Stimulated activated CD4-positive, alpha-beta T cell treated with anti-CD3 and anti-CD28 coated beads, Interleukin-15, amount 100 ng/mL, for 1 hour (primary cell): ENCODE data around the gene RFX3.

Experiments
- DNase-seq, 2 donors: peaks; one replicate each; pipeline ENCODE4 v3.0.0-alpha.2; 2020; ENCODE audit warnings: low read depth in 1 of 2, low spot score in 1 of 2

RFX3 gene

GRCh38 chr9:3237121-3237520 is 288.7 kb downstream of the RFX3 start:
- no peak for DNase-seq

DNA sequence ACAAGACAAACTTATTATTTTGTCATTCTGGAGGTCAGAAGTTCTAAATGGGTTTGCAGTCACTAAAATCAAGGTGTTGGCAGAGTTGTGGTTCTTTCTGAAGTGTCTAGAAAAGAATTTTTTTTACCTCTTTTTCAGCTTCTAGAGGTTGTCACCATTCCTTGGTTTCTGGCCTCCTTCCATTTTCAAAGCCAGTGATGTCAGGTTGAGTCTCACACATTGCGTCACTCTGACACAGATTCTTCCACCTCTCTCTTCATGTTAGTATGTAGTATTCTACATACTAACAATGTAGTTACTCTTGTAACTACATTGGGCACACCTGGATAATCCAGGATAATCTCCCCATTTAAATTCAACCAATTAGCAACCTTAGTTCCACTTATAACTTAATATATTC is 290.3 kb downstream of the RFX3 start:
- no peak for DNase-seq

DNA sequence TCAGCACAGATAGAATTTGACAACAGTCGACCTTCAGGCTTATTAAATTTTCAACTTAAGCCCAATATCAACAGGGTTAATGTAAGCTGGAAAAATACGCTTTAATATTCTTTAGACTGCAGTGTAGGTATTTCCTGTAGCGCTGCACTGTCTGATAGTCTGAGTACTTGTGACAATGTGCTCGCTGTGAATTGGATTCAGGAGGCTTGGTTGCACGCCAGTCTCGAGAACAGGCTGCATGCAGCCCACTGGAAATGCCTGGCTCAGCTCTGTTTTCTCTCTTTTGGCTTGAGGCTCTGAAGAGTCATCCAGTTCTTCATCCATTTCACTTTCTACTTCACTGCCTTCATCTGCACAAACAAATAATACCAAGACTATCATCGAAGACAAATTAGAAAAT is 300.9 kb downstream of the RFX3 start:
- no peak for DNase-seq

GRCh38 chr9:3215658-3216057 is 310.1 kb downstream of the RFX3 start:
- DNase-seq, result no peak

- no peak for DNase-seq
Observed at GRCh38 chr9:3214741-3215140, 311.1 kb downstream of the RFX3 start.

DNA sequence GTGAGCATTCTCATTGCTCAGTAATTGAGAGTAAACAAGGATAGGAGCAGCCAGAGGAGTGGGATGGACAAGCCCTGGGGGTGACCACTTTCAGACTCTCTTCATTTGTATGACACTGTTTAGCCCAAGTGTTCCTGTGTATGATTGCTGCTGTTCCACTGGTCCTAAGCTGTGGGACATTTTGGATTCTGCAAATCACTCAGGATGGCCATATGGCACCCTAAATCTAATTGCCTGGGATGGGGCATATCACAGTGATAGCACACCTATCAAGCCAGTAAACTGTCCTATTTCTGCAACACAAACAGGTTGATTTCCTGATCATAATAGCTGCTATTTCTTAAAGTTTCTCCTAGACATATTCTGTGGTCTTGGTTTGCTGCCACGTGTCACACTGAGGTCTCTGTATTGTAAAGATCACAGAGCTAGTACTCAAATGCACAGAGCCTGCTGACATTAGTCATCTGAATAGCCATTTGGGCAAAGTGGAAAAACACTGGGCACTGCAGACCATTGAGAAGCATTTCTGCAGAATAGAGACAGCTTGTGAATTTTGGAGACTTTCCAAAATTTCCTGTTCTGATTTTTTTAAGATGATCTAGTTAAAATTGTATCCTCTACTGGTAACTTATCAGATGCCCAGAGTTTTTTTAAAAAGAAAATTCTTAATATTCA is 320.2 kb downstream of the RFX3 start:
- no peak for DNase-seq

DNA sequence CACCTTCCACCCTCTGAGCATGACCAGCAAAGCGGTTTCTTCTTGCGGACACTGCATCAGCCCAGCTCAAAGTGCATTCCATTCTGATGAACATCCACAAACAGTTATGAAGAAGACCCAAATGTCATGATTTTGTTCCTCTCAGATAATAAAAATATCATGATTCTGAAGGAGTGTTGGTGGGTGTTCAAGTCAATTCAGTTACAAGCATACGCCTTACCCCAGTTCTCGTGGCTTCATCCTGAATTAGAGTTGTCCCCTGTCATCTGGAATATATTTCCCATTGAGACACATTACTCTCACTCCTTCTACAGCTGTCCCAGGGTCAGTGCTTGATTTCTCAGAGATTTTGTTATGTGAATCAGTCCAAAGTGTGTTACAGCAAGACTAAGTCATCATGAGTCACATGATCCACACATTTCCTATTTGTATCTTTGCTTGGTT is 325.4 kb downstream of the RFX3 start:
- no peak for DNase-seq

DNA sequence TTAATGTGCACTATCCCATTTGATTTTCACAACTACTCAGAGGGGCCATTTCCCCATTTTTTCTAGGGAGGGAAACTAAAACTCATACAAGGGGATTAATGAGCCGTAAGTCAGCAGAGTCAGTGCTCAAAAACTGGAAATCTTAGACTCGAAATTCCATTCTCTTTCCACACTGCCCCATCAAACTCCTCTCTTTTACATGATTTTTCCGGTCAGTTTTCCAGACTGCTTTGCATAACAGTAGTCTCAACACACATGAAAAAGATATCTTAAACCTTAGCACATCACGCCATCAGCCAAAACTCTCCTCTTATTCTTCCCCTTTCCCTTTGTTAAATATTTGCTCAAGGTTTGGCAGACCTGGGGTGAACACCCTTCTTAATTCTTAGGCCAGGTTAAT is 332.0 kb downstream of the RFX3 start:
- no peak for DNase-seq

- DNase-seq, result no peak
Observed at GRCh38 chr9:3191715-3192114, 334.1 kb downstream of the RFX3 start.

- no peak for DNase-seq
Observed at GRCh38 chr9:3189113-3189861, 336.5 kb downstream of the RFX3 start.

DNA sequence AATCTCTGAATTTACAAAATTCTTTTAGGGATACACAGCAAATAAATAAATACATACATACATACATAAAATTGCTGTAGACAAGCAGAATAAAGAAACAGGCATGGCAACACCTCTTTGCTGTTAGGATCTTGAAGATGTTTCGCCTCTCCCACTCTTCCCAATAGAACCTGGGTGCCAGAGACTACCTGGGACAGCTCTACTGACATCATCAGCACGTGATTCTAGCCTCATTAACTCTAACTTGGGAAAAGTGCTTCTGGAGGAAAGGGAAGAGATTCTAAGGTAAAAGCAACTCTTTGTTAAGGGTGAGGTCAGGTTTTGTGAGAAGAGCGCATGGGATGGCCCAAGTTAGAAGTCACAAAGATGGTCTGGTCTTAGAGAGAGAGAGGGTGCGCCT is 339.1 kb downstream of the RFX3 start:
- DNase-seq, result no peak

GRCh38 chr9:3181049-3181953 is 344.5 kb downstream of the RFX3 start:
- DNase-seq, result no peak

GRCh38 chr9:3180696-3181048 is 345.1 kb downstream of the RFX3 start:
- no peak for DNase-seq

- no peak for DNase-seq
Observed at GRCh38 chr9:3179711-3180110, 346.1 kb downstream of the RFX3 start.

DNA sequence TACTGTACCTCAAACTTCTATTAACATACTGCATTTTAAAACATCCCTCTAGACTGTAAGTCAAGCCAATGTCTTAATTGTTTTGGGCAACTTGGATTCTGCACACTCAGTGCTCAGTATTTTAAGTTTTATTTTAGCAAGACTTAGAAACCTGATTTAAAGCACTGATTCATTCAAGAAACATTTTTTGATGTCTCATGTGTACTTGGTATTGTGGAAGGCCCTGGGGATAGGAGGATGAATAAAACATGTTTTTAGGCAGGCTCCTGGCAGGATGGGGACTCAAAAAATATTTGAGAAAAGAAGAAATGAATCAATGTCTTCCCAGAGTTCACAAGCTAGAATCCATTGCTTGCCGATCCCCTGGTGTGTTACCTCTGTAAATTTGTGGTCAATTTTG is 347.9 kb downstream of the RFX3 start:
- no peak for DNase-seq

DNA sequence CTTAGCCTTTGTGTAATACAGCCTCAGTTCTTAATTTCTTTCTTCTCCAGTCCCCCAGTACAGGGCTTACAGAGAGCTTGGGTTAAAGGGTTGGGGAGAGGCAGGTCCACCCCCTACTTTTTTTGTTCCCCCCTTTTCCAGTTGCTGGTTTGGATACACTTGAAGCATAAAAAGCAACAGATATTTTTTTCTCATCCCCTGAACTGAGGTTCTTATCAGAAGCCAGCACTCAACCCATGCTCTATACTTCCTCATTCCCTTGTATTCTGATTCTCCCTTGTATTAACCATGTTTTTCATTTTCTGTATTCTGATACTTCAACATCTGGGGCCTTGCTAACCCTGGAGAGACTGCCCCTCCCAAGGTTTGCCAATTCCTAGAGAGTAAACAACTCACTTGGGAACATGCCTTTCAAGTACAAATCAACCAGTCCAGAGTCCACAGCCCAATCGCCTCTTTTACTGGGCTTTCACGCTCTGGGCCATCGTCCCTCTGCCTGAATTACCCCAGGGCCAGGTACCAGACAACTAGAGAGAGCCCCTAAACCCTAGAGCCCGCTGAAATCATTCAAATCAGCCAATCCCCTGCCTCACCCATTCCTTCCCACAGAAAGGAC is 348.5 kb downstream of the RFX3 start:
- no peak for DNase-seq

DNA sequence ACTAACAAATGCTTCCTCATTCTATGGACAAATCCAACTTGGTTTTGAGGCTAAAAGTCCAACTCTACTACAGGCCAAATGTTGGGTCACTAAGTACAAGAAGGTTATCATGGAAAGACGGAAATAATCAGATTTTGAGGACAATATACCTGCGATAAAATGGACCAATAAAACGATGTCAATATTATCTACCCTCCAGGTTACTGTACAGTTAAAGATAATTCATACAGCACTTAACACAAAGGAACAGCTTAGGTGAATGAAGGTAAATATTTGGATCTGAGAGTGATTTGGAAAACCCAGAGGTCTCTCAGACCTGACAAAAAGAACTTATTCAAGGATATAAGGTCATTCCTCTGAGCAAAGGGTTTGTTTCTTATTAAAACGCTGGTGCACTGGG is 352.4 kb downstream of the RFX3 start:
- no peak for DNase-seq

DNA sequence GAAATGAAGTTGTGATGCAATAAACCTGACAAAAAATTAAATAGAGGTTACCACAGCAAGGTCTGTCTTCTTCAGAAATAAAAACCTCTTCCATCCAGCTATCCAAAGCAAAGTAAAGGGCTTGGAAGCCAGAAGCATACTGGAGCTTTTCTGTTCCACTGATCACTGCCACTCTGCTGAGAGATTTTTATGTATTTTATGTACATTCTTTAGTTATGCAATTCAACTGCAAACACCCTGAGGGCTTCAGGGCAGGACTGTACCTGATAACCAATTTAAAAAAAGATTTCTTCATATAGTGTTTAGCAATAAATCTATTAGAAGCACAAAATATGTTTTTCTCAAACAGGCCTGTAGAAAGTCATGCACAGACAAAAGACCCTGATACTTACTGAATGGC is 355.0 kb downstream of the RFX3 start:
- DNase-seq, result no peak
